Measurements from ENCODE around the gene GNAZ.

Gene GNAZ

DNA sequence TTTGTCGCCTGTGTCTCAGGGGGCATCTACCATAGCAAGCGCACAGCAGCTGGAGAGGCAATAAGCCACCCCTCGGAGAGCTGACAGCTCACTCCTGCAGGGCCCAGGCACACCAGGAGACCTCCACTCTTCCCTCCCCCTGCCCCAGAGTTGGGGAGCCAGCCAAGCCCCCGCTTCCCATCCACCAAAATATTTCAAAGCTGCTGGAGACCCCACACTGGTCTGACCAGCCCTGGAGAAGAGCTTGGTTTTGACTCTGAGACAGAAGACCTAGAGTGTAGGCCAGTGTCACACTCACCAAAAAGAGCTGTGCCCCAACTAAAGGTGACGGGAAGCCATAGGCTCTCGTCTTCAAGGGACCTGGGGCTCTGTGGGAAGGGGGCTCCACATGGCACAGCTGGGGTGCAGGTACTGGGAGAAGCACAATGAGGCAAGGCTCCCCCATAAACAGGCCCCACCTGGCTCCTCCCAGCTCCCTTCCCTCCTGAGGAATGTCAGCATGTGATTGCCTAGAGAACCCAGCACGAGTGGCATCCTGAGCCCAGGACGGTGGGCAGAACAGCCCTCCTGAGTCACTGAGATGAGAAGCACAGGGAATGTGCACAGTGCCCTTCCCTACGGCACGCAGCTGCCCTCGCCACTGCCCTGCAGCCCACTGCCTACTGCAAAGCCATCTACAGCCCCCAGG, 5.8 kb upstream of the GNAZ start:
- DNase-seq (ENCODE audit: low read depth): no peak

- DNase-seq (ENCODE audit: low read depth): no peak
These were observed 5.3 kb upstream of the GNAZ start for GRCh38 chr22:23065069-23065451.

DNA sequence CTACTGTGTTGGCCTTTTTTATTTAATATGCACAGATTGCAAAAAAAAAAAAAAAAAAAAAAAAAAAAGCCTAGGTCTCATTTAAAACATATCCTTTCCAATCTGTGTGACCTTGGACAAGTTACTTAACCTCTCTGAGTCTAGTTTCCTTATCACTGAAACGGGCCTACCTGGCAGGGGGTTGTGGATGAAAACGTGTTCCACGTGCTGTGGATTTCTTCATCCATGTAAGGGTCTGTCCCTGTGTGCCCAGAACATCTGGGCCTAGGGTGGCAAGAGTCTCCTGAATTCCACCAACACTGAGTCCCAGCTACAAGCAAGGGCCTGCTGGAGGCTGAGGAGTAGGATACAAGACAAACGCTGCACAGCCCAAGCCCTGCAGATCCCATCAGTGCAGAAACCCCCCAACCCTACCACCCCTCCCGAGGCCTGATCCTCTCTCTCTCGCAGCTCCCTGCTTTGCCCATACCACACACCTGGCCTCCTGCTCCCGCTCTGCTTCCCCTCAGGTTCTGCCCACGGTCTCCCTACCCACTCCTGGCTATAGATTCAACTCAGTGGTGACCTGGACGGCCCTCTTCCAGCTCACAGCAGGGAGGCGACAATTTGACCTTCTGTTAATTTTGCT, 4.7 kb upstream of the GNAZ start:
- DNase-seq (ENCODE audit: low read depth): no peak

GRCh38 chr22:23066200-23067022, 3.9 kb upstream of the GNAZ start:
- DNase-seq (ENCODE audit: low read depth): no peak

- DNase-seq (ENCODE audit: low read depth): no peak
These were observed 3.2 kb upstream of the GNAZ start for GRCh38 chr22:23067023-23067650.

GRCh38 chr22:23067691-23068090, 2.6 kb upstream of the GNAZ start:
- DNase-seq (ENCODE audit: low read depth): no peak

DNA sequence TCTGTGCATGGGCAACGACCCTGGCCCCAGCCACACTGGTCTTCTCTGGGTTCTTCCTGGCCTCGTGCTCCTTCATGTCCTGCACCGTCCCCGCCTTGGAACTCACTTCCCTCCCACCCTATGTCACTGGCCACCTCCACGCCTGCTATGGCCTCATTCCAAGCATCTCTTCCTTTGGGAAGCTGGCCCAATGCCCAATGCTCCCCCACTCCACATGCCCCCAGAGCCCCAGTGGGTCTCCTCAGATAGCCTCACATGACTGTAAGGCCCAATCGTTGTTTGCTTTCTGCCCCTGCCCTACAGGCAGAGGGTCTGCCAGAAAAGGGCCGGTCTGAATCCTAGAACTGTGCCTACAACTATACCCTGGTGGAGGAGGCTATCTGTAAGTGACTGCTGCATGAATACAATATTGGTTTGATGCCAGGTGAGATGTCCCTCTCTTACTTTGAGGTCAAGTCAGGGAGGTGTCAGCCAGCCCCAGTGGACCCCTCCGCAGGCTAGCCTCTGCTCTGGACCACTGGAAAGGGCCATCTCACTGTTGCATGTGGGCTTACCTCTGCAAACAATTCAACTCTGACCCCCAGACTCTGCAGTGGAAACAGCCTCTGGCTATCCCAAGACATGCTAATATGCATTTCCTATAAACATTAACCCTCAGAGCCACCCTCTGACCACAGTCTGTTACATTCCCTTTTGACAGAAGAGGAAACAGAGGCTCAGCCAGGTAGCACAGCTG, 2.1 kb upstream of the GNAZ start:
- DNase-seq (ENCODE audit: low read depth): no peak

DNA sequence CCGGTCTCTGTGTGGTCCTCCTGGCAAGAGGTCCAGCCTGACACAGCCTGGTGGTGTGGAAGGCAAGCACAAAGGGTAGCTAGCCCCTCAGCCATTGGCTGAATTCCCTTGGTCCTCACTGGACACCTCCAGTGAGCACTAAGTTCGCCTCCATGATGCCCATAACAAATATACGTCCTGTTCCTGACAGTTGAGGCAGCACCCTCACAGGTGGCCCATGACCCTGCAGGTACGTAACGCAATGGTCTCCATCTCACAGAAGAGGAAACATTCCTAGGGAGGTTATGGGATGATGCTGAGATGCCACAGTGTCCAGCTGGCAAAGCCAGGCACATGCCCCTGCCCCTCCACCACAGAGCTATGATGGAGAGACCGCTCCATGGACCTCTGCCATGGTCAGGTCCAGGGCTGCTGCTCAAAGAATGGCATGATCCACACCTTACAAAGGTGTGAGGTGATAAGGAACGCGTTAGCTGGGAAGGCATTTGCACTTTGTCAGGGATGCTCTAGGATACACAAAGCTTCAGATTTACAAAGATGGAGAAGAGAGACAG, 1.4 kb upstream of the GNAZ start:
- DNase-seq (ENCODE audit: low read depth): no peak

GRCh38 chr22:23069502-23070357, 589 bp upstream of the GNAZ start:
- DNase-seq (ENCODE audit: low read depth): peak; percentile 71

- no peak for DNase-seq (ENCODE audit: low read depth)
These were observed 1.1 kb downstream of the GNAZ start for GRCh38 chr22:23071230-23072076.

DNA sequence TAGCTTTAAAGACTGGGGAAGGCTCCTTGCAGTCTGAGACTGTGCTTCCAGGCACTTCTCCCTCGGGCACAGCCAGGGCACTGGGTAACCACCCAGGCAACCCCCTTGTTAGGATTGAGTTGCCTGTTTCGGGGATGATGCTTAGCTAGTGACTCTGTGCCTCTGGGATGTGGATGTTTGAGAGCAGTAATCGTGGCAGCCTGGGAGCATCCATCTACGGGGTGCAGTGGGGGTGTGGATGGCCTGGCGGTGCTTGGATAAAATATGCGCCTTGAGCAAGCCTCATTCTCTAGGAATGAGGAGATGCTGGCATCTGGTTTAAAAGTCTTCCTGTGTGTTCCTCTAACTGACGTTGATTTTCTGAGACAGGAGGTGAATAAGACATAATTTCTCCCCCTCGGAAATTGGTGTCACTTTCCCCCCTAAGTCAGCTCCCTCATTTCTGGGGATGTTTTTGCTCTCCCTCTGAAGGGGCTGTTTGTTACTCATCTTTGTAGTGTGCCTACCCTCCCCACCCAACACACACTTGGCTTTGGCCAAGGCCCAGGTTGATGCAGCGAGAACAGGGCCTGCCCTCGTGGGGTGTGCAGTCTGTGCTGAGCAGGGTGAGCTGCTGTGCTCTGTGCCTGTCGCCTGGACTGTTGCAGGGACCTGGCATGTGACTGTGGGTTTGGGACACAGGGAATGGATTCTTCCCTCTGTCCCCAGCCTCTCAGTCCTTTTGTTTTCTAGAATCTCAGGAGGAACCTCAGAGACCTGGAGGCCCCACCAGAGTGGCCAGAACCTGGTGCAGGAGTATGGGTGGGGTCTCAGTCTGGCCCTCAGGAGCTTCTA, 2.0 kb downstream of the GNAZ start:
- DNase-seq (ENCODE audit: low read depth): no peak

DNA sequence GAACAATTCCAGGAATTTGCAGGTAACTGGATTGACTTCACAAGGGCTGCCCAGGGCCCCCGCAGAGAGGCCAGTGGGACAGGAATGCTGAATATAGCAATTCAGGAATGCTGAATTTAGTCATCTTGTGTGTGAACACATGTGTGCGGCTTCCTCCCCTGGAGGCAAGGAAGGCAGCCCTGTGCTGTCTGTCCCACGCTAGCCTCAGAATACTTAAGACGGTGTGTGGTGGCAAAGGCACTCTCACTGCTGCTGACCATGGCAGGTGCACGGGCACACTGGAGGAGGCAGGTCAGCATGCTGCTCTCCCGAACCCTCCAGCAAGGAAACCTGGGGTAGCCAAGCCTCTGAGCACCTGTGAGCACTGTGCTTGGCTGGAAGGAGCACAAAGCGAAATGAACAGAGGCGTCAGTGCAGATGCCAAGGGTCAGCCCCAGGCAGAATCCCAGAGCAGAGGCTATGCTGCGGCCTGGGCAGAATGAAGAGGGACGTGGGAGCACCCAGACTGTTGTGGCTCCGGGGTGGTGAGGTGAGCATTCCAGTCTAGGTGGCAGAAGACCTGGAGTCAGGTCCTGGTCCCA, 2.7 kb downstream of the GNAZ start:
- no peak for DNase-seq (ENCODE audit: low read depth)

GRCh38 chr22:23073526-23074229, 3.4 kb downstream of the GNAZ start:
- DNase-seq (ENCODE audit: low read depth): no peak

DNA sequence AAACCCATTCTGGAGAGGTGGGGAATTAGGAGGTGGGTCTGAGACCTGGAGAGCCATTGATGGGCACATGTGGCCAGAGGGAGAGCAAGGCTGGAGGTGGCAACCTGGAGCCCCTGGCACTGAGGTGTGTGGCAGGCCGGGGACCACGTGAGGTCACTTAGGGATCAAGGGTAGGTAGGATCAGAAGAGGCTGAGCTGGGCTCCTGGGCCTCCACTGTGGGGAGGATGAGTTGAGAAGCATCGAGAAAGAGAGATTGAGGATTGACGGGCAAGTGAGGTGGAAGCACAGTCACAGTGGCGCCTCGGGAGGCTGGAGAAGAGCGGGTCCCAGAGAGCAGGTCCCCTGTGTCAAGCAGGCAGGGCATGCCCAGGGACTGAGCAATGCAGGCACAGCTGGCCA, 4.1 kb downstream of the GNAZ start:
- no peak for DNase-seq (ENCODE audit: low read depth)

DNA sequence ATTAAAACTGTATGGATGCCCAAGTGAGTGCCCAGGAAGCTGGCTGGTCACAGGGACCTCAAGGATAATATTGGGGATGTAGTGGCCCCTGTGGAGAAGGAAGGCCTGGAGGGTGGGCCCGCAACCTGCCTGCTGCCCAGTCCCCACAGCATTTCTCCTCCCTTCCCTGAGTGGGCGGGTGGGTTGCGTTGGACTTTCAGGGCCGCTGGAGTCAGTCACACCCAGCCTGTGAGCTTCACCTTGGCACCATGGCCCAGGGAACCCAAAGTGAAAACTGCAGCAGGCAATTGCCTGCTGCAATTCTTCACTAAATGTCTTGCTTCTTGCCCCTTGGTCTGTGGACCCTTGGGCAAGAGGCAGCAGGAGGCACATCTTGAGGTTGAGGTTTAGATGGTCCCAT, 4.7 kb downstream of the GNAZ start:
- DNase-seq (ENCODE audit: low read depth): no peak

DNA sequence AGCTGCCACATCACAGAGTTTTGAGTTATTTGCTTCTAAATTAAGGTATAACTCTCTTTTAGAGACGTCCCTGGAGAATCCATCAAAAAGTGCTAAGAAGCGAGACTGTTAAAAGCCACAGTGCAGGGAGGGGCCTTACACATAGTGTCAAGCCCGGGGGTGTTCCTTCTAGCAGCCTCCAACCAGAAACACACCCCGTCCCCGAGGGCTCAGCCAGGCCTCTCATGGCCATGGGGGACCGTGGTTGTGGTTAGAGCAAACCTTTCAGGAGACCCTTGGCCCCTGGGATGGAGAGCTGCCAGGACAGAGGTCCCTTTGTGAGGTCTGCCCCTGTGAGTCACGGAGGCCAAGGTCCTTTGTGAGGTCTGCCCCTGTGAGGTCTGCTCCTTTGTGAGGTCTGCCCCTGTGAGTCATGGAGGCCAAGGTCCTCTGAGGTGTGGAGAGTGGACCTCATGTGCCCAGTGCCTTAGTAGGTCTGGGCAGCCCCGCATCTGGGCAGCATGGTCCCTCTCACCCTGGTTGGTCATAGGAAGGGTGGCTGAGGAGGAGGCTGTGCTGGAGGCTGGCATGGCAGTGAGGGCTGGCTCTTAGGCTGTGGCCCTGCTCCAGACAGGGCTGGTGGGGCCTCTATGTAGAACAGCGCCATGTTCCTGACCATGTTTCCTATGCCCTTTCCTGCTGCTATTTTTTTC, 5.4 kb downstream of the GNAZ start:
- DNase-seq (ENCODE audit: low read depth): no peak

DNA sequence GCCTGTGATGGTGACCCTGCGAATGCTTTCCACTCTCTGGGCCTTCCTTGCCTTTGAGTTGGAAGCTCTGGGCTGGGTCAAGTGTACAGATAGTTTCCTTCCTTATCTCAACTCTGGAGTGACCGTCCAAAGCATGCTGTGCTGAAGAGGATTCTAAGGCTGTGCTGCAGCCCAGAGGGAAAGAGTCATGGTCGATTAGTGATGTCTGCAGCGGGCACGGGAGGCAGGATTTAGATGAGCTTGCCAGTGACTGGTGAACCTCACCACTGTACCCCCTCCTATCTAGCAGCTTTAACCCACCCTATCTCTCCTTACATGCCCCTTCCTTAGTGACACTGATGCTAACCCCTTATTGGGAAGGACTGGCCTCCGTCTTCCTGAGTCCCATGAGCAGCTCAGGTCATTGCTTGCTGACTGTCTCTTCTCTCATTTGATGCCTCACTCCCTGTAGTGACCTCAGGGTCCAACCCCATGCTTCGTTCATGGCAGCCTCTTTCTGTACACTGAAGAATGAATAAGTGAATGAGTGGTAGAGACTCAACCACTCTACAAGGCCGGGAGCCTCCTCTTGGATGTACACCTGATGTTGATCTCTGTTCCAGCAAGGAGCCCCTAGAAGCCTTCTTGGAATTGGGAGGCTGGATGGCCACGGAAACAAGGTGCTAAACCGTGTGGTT, 6.7 kb downstream of the GNAZ start:
- no peak for DNase-seq (ENCODE audit: low read depth)

Measured in stimulated activated CD8-positive, alpha-beta memory T cell treated with anti-CD3 and anti-CD28 coated beads, Interleukin-12 subunit alpha, Interleukin-12 subunit beta, amount 100 ng/mL, for 1 hour (primary cell).